Mammary epithelial cell (primary cell): ENCODE measurements around the gene BICD1.

Experiments used
- CTCF ChIP-seq, 2 donors: IDR thresholded peaks in 1 of 2; conservative IDR thresholded peaks in 1 of 2; 2 replicates each; pipeline ENCODE4 v1.5.1; 2011 to 2012; ENCODE audit warnings: inconsistent platforms in 2 of 2, low read length in 2 of 2, mild to moderate bottlenecking in 2 of 2, control low read depth in 1 of 2, low read depth in 1 of 2; ENCODE audit not compliant: insufficient read depth in 1 of 2; ENCODE audit errors: extremely low read depth in 1 of 2
- EZH2 ChIP-seq: IDR thresholded peaks from 2 replicates; pipeline ENCODE4 v1.6.1; 2012; ENCODE audit warnings: low read length, inconsistent platforms, borderline replicate concordance

DNA sequence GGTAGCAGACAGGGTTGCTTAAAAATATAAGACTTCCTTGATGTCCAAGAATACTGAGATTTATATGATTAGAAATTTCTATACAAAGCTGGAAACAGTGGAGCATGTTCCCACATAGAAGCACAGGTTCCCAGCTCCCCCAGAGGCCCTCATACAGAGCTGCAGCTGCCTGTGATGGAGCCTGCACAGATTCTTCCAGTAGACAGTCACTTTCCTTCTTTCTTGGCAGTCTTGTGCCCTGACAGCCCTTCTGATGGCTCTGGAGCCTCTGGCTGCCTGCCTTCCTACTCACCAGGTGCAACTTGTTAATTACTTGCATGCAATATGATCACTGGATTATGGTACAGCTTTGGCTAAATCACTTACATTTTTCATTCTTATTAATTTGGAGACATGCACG is 44.4 kb downstream of the BICD1 start:
- no peak for TF ChIP-seq CTCF (conservative IDR thresholded peaks at IDR 0.05 in 1 of 2, IDR thresholded peaks at IDR 0.05 in 1 of 2; ENCODE audit: extremely low read depth in 1 of 2, insufficient read depth in 1 of 2, low read depth in 1 of 2, low read length in 2 of 2)
- TF ChIP-seq EZH2, result no peak
